PC-9 (cell line): ENCODE measurements around the gene MED9. TPM values are rescaled to one million over a fixed set of nuclear protein-coding genes. Genes with fewer than 3 reads are reported as not detected.

ENCODE experiments used
- BruUV-seq: library from RNA; stranded (reverse); fragments of 400-500 nt; replicated peaks from 2 replicates; lab custom pipeline; 2021; lab: Mats Ljungman, UMichigan
- CTCF ChIA-PET: fragments of 300-600 bp; sonication (Branson Sonifier 250); formaldehyde crosslinking; loops from one replicate; lab custom pipeline; 2022; ENCODE audit warnings: antibody characterized with exemption; lab: Charles Lee
- POLR2A ChIA-PET: fragments of 300-600 bp; sonication (Branson Sonifier 250); formaldehyde crosslinking; loops from one replicate; lab custom pipeline; 2022; ENCODE audit warnings: antibody characterized with exemption; ENCODE audit not compliant: unreplicated experiment; lab: Charles Lee
- DNase-seq, 2 experiments: peaks; one replicate each; pipeline versions ENCODE4 v3.0.0 to v3.0.0-alpha.2; 2015 to 2022; ENCODE audit warnings: mixed read lengths in 1 of 2
- H2AFZ ChIP-seq: fragments of 200-600 bp; sonication (generic); 2 replicates; pipeline ENCODE4 v1.8.1; 2017; ENCODE audit warnings: antibody characterized with exemption
- H3F3A ChIP-seq: fragments of 200-600 bp; sonication (generic); 2 replicates; pipeline ENCODE4 v1.8.1; 2017; ENCODE audit warnings: antibody characterized with exemption, mild to moderate bottlenecking, low read depth; ENCODE audit not compliant: insufficient read depth
- H3K27ac ChIP-seq: fragments of 200-600 bp; sonication (generic); 2 replicates; pipeline ENCODE4 v1.6.1; 2016; ENCODE audit warnings: mixed run types
- H3K27me3 ChIP-seq: fragments of 200-600 bp; sonication (generic); 2 replicates; pipeline ENCODE4 v1.6.1; 2016; ENCODE audit warnings: low read depth, mixed run types; ENCODE audit not compliant: insufficient read depth
- H3K36me3 ChIP-seq: fragments of 200-600 bp; sonication (generic); 2 replicates; pipeline ENCODE4 v1.6.1; 2016; ENCODE audit warnings: low read depth, mixed run types
- H3K4me1 ChIP-seq: fragments of 200-600 bp; sonication (generic); replicated peaks from 2 replicates; pipeline ENCODE4 v1.6.1; 2016; ENCODE audit warnings: mixed run types; ENCODE audit not compliant: insufficient read depth
- H3K4me2 ChIP-seq: fragments of 200-600 bp; sonication (generic); 2 replicates; pipeline ENCODE4 v1.6.1; 2017; ENCODE audit warnings: mixed run types
- H3K4me3 ChIP-seq: fragments of 200-600 bp; sonication (generic); 2 replicates; pipeline ENCODE4 v1.6.1; 2016; ENCODE audit warnings: mixed run types
- H3K79me2 ChIP-seq: fragments of 200-600 bp; sonication (generic); 2 replicates; pipeline ENCODE4 v1.6.1; 2017; ENCODE audit warnings: low read depth, mixed run types
- H3K9me2 ChIP-seq: fragments of 200-600 bp; sonication (generic); 2 replicates; pipeline ENCODE4 v1.8.1; 2017; ENCODE audit warnings: mild to moderate bottlenecking; ENCODE audit not compliant: insufficient read depth
- H3K9me3 ChIP-seq: fragments of 200-600 bp; sonication (generic); 2 replicates; pipeline ENCODE4 v1.8.1; 2016; ENCODE audit warnings: low read depth; ENCODE audit not compliant: insufficient read depth
- H4K20me1 ChIP-seq: fragments of 200-600 bp; sonication (generic); 2 replicates; pipeline ENCODE4 v1.8.1; 2017; ENCODE audit not compliant: insufficient read depth
- EZH2 ChIP-seq: fragments of 200-600 bp; sonication (generic); IDR thresholded peaks from 2 replicates; pipeline ENCODE4 v1.8.0; 2017; ENCODE audit warnings: antibody characterized with exemption, low read depth
- intact Hi-C: fragments of 100-400 bp; cut with micrococcal nuclease; formaldehyde crosslinking; loops from one replicate; pipeline ENCODE4 v1.10.0; 2022; ENCODE audit not compliant: unreplicated experiment
- total RNA-seq: library from RNA; stranded (reverse); gene quantifications from 2 replicates; pipeline ENCODE4 v1.2.3, GENCODE V29; 2021
- TF ChIP-seq, protein P1 (sequence below): fragments of 200-600 bp; sonication (generic); conservative IDR thresholded peaks from 2 replicates; pipeline ENCODE4 v1.6.1; 2017; ENCODE audit warnings: mixed run types, antibody characterized with exemption, mild to moderate bottlenecking, moderate library complexity

Gene MED9
- total RNA-seq, 1 experiment from 2014 or later, result 15.8 TPM

GRCh38 chr17:17506181-17506741 is 29.5 kb downstream of the MED9 start:
- no peak for DNase-seq
- no TSS peak for BruUV-seq
- Histone ChIP-seq H3K4me3 (no peak overlapping the region), H4K20me1 (peaks cover 39% of the 10 kb centered on the region), H3K4me2 (no peak overlapping the region), H3K79me2 (no peaks in the 10 kb centered on the region), H3K9me2 (no peaks in the 10 kb centered on the region), H3F3A (no peaks in the 10 kb centered on the region; the same call in 1 of the 2 replicates), H3K4me1 (peaks cover 10% of the 10 kb centered on the region), H3K27ac (no peak overlapping the region), H3K27me3 (no peaks in the 10 kb centered on the region), H3K9me3 (no peaks in the 10 kb centered on the region), H2AFZ (no peak overlapping the region), H3K36me3 (no peaks in the 10 kb centered on the region)
- ChIA-PET CTCF (interaction anchor here (1.0 kb wide), 1 partner anchor 78 kb away, joined by 3 read pairs; no protein-coding TSS in a partner anchor), POLR2A (no interaction called here)
- intact Hi-C loops, result no loop called here
- TF ChIP-seq EZH2, result no peak
- TF ChIP-seq, protein P1, sequence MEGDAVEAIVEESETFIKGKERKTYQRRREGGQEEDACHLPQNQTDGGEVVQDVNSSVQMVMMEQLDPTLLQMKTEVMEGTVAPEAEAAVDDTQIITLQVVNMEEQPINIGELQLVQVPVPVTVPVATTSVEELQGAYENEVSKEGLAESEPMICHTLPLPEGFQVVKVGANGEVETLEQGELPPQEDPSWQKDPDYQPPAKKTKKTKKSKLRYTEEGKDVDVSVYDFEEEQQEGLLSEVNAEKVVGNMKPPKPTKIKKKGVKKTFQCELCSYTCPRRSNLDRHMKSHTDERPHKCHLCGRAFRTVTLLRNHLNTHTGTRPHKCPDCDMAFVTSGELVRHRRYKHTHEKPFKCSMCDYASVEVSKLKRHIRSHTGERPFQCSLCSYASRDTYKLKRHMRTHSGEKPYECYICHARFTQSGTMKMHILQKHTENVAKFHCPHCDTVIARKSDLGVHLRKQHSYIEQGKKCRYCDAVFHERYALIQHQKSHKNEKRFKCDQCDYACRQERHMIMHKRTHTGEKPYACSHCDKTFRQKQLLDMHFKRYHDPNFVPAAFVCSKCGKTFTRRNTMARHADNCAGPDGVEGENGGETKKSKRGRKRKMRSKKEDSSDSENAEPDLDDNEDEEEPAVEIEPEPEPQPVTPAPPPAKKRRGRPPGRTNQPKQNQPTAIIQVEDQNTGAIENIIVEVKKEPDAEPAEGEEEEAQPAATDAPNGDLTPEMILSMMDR, result no peak

GRCh38 chr17:17506893-17507464 is 30.2 kb downstream of the MED9 start:
- Histone ChIP-seq H3K27me3 (no peaks in the 10 kb centered on the region), H3K4me2 (no peak overlapping the region), H3K36me3 (no peaks in the 10 kb centered on the region), H3K9me3 (no peaks in the 10 kb centered on the region), H3K4me1 (peaks cover 17% of the 10 kb centered on the region), H3K79me2 (no peaks in the 10 kb centered on the region), H3K9me2 (no peaks in the 10 kb centered on the region), H3F3A (no peaks in the 10 kb centered on the region; the same call in 1 of the 2 replicates), H2AFZ (no peak overlapping the region), H3K27ac (no peak overlapping the region), H4K20me1 (peaks cover 42% of the 10 kb centered on the region), H3K4me3 (no peak overlapping the region)
- CTCF ChIA-PET, result interaction anchor here (0.6 to 1.0 kb wide), 2 partner anchors 78 to 134 kb away, joined by 3 to 16 read pairs; no protein-coding TSS in a partner anchor
- POLR2A ChIA-PET, result no interaction called here
- DNase-seq, result no peak
- TF ChIP-seq, protein P1, result no peak
- TF ChIP-seq EZH2, result no peak
- no TSS peak for BruUV-seq
- intact Hi-C loops, result no loop called here

DNA sequence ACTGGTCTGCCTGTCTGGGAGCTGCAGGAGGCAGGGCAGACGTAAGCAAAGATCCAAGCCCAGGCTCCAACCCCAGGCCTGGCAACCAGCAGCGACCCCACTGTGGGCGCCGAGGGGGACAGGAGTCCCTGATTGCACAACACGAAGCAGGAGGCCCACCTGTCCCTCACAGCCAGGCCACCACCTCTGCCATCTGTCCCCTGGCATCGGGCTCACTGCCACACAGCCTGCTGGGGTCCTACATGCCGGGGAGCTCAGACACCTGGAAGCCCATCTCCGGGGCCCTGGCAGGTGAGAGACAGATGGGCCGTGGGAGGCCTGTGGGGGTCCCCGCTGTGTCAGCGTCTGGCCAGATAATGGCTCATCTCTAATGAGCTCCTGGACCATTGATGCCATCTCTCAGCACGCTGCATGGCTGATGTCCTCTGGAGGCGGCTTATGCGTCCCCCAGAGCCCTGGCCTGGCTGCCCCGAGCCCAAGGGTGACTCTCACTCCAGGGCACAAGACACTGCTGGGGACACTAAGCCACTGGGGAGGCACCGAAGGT is 30.7 kb downstream of the MED9 start:
- Histone ChIP-seq H3K9me2 (no peaks in the 10 kb centered on the region), H3F3A (no peaks in the 10 kb centered on the region; the same call in 1 of the 2 replicates), H2AFZ (no peak overlapping the region), H3K4me1 (peaks cover 23% of the 10 kb centered on the region), H3K27me3 (no peaks in the 10 kb centered on the region), H3K36me3 (no peaks in the 10 kb centered on the region), H3K27ac (no peak overlapping the region), H3K79me2 (no peaks in the 10 kb centered on the region), H3K4me2 (no peak overlapping the region), H3K4me3 (no peak overlapping the region), H3K9me3 (no peaks in the 10 kb centered on the region), H4K20me1 (peaks cover 47% of the 10 kb centered on the region)
- DNase-seq, result no peak
- intact Hi-C loops, result no loop called here
- CTCF ChIA-PET, result interaction anchor here (0.6 to 1.0 kb wide), 2 partner anchors 77 to 133 kb away, joined by 3 to 16 read pairs; no protein-coding TSS in a partner anchor
- no peak for TF ChIP-seq EZH2
- TF ChIP-seq, protein P1, result no peak
- no TSS peak for BruUV-seq
- POLR2A ChIA-PET, result no interaction called here
